GM21529 (cell line): ENCODE data around the gene TMEM175.
"Not testable (repeated sequence)": the region's sequence is repeated elsewhere in the genome, so short reads cannot be mapped to it uniquely, and the experiment has no call there.

Source experiments
- ATAC-seq: cut with Tn5 transposase; IDR thresholded peaks from one replicate; pipeline ENCODE4 v1.9.1; 2021; ENCODE audit not compliant: unreplicated experiment

TMEM175 gene

DNA sequence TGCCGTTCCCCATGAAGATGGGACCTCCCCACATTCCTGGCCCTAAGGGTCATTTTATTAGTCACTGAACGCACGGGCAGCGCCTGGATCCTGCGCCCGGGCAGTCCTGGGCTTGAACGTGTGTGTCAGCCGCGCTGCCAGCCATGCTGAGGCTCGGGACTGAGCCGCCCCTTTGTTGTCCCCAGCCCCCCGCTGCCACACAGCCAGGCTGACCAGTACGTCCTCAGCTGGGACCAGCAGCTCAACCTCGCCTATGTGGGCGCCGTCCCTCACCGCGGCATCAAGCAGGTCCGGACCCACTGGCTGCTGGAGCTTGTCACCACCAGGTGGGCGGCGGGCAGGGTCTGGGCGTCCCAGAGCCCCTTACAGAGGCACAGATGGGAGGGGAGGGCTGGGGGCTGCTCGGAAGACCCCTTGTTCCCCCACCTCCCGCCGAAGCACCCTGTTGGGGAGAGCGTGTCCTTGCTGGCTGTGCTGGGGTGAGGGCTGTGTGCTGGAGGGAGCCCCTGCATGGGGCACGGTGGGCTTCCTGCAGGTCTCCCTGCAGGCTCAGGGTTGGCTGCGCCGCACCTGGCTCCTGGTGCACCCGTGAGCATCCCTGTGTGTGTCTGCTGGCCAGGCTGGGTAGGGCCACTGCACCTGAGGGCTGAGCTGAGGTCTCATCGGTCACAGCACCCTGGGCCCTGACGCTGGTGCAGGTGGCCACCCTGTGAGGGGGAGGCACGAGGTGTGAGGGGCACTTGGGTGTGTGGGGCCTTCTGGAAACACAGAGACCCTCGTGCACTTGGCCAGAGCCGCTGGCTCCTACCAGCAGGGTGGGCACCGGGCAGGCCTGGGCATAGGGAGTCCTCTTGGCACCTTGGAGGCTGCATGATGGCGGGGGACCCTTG is 55.6 kb downstream of the TMEM175 start:
- no peak for ATAC-seq

GRCh38 chr4:988726-989721 is 56.8 kb downstream of the TMEM175 start:
- ATAC-seq: no peak

DNA sequence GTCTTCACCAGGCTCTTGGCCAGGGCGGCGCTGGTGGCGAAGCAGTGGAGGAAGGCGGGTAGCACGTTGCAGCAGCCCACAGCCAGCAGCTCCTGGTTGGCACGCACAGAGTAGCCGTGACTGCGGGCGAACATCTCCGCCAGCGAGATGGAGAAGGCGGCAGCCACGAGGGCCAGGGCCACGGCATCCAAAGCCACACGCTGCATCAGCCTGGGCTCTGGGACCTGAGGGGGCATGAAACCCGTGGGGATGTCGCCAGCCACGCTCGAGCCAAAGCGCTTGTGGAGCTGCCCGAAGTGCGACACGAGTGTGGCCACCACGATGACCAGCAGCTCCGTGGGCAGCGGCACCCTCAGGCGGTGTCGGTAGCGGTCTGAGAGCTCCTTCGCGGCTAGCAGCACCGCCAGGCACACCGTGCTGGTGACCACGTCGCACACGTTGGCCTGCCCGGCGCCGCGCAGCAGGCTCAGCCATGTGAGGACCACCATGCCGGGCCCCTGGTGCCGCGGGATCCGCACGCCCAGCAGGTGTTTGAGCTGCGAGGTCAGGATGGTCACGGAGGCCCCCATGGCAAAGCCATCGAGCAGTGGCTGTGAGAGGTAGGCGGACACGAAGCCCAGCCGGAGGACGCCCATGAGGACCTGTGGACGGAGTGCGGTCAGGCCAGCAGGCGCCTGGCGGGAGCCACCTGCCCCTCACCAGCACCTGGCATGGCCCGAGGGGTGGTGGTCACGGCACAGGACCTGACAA is 57.6 kb downstream of the TMEM175 start:
- ATAC-seq: no peak

DNA sequence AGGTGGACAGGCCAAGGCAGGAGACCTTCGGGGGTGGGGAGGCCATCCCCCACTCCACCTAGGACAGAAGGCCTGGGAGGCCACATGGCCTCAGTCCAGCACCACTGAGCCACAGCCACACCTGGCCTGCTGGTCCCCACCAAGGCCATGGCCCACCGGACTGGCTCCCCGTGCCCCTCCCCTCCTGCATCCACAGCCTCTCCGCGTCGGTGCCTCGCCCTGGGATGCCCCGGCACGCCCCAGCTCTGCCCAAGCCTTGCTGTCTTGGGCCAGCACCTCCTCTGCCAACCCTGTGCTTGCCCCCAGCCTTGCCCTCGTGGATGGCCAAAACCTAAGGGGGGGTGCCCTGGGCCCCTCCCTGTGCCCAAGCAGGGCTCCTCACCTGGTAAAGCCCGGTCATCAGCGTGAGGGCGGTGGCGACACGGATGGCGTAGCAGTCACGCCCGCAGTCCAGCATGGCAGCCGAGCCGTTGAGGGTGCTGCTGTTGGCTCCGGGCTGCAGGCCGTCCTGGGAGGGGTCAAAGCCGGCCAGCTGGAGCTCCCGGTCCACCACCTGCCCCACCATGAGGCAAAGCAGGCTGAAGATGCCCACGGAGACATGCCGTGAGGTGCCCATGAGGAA is 58.6 kb downstream of the TMEM175 start:
- no peak for ATAC-seq

DNA sequence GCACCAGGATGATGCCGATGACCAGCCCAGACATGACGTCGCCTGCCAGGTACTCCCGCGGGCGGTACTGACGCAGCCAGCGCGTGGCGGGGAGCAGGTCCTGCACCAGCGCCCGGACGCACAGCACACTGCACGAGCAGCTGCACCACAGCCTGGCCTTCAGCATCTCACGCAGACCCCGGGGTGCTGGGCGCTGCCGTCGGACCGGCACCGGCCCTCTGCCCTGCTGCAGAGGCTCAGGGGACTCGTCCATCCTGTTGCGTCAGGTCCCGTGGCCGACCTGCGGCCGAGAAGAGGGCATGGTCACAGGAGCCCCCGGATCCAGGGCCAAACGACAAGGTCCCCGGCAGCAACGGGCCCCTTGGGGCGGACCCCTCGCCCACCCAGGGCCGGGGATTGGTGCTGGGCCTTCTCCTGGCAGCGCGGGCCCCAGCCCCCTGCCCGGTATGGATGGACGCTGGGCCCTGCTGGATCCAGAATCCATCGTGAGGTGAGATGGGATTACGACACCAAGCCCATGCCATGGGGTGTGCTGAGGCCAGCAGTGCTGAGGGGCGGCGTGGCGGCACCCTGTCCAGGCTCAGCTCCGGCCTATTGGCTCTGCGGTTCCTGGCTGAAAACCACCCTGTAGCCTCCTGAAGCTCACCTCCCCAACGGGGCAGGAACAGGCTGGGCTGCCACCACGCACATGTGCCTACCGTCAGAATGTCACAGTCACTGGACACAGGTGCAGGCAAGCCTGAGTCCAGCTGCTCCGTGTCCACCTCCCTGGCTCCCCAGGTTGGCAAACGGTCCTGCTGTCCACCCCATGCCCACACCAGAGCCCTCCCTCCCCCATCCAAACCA is 59.4 kb downstream of the TMEM175 start:
- ATAC-seq: no peak

GRCh38 chr4:992297-993110 is 60.2 kb downstream of the TMEM175 start:
- no peak for ATAC-seq

GRCh38 chr4:993111-994029 is 61.1 kb downstream of the TMEM175 start, which contains the start of gene SLC26A1:
Gene SLC26A1 (minus strand): TSS chr4:993404. CDS start chr4:991703, 1,701 bp downstream.
- no peak for ATAC-seq

- no peak for ATAC-seq
Observed at GRCh38 chr4:995311-996026, 63.2 kb downstream of the TMEM175 start.

- ATAC-seq: no peak
Observed at GRCh38 chr4:996030-996996, 64.1 kb downstream of the TMEM175 start.

- no peak for ATAC-seq
Observed at GRCh38 chr4:996997-997374, 64.7 kb downstream of the TMEM175 start.

DNA sequence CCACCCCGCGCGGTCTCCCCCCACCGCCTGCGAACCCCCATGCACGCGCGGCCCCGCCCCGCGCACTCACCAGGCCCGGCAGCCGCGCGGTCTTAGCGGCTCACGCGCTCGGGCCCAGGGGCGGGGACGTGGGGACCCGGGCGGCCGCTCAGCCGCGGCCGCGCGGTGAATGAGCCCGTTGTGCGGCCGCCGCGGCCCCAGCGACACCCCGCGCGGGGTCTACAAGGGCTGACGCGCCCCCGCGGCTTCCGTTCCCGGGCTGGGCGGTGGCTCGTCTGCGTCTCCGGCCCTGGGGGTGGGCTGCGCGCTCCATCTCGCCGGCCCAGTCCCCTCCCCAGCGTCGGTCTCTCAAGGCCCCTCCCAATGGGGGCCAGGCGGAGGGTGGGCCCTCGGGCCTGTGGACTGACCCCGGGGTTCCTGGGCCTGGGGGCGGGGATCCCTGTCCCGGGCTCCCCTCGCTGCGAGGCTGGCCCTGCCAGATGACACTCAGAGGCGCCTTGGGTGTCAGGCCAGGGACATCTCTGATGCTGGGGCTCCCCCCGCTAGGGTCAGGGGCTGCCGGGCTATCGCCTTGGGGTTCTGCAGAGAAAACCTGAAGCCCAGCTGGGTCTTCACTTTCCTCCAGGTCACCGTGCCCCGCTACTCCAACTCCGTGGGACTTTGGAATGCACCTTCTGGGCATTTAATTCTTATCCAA is 65.3 kb downstream of the TMEM175 start:
- ATAC-seq: no peak

GRCh38 chr4:998096-998691 is 65.9 kb downstream of the TMEM175 start:
- ATAC-seq: no peak

GRCh38 chr4:999240-999863 is 67.1 kb downstream of the TMEM175 start:
- ATAC-seq: not testable (repeated sequence)

GRCh38 chr4:999882-1000425 is 67.7 kb downstream of the TMEM175 start:
- no peak for ATAC-seq
